ENCODE measurements around the gene TGFBR2.

The TGFBR2 gene

GRCh38 chr3:30728143-30728542, 121.7 kb downstream of the TGFBR2 start:
- DNase-seq, result no peak

GRCh38 chr3:30729512-30729911, 123.1 kb downstream of the TGFBR2 start:
- no peak for DNase-seq

- no peak for DNase-seq
These were observed 123.5 kb downstream of the TGFBR2 start for GRCh38 chr3:30729936-30730335.

GRCh38 chr3:30730967-30731366, 124.6 kb downstream of the TGFBR2 start:
- DNase-seq, result no peak

- no peak for DNase-seq
These were observed 126.8 kb downstream of the TGFBR2 start for GRCh38 chr3:30733209-30733608.

GRCh38 chr3:30733696-30734095, 127.3 kb downstream of the TGFBR2 start:
- no peak for DNase-seq

- no peak for DNase-seq
These were observed 131.5 kb downstream of the TGFBR2 start for GRCh38 chr3:30737743-30738499.

- DNase-seq, result no peak
These were observed 132.2 kb downstream of the TGFBR2 start for GRCh38 chr3:30738605-30739004.

GRCh38 chr3:30741889-30742288, 135.5 kb downstream of the TGFBR2 start:
- no peak for DNase-seq

- no peak for DNase-seq
These were observed 136.6 kb downstream of the TGFBR2 start for GRCh38 chr3:30742796-30743619.
